HepG2 (cell line): ENCODE measurements around the gene LHPP. TPM values are rescaled to one million over a fixed set of nuclear protein-coding genes. Genes with fewer than 3 reads are reported as not detected.

ENCODE experiments used
- ATAC-seq: fragments of 200-7000 bp; cut with Tn5 transposase; 3 replicates; pipeline ENCODE4 v1.9.1; 2020; ENCODE audit warnings: mild to moderate bottlenecking, moderate library complexity
- BruUV-seq: library from RNA; stranded (reverse); fragments of 400-500 nt; replicated peaks from 2 replicates; lab custom pipeline; 2021; lab: Mats Ljungman, UMichigan
- CTCF ChIA-PET: fragments of 300-600 bp; formaldehyde crosslinking; extraction: SDS; loops from one replicate; lab custom pipeline; 2021; ENCODE audit warnings: low total read pairs, inconsistent platforms, low intra/inter-chr PET ratio; lab: Yijun Ruan, JAX
- POLR2A ChIA-PET: fragments of 350-600 bp; sonication (Branson Sonifier 250); formaldehyde crosslinking; loops from one replicate; lab custom pipeline; 2020; ENCODE audit warnings: antibody characterized with exemption, inconsistent platforms; lab: Yijun Ruan, JAX
- DNase-seq: peaks from one replicate; pipeline ENCODE4 v3.0.0-alpha.2; 2015; ENCODE audit warnings: low spot score
- FAIRE-seq: peaks from 3 replicates; lab custom pipeline; 2011; peaks lifted over from hg19 to GRCh38; lab: Jason Lieb, UNC
- H2AFZ ChIP-seq: one replicate; pipeline ENCODE4 v1.6.1; 2011; ENCODE audit warnings: low read length, inconsistent platforms
- H3K27ac ChIP-seq: fragments of 300-600 bp; 3 replicates; pipeline ENCODE4 v1.8.0; 2011; ENCODE audit warnings: mixed run types, mild to moderate bottlenecking, mixed read lengths, low read length, inconsistent platforms; ENCODE audit not compliant: insufficient read depth; ENCODE audit errors: extremely low read length
- H3K27me3 ChIP-seq, 2 experiments: fragments of 200-600 bp in 1 of 2; 2 replicates in 1 of 2; 3 replicates in 1 of 2; pipeline versions ENCODE4 v1.6.0 to v1.8.0; 2011; ENCODE audit warnings: low read length in 2 of 2, mild to moderate bottlenecking in 2 of 2, moderate library complexity in 2 of 2, inconsistent platforms in 1 of 2; ENCODE audit not compliant: insufficient read depth in 2 of 2, control insufficient read depth in 1 of 2
- H3K36me3 ChIP-seq, 2 experiments: fragments of 200-600 bp in 1 of 2; replicated peaks in 1 of 2; 2 replicates in 1 of 2; 3 replicates in 1 of 2; pipeline versions ENCODE4 v1.5.1 to v1.8.0; 2011; ENCODE audit warnings: low read length in 2 of 2, inconsistent platforms in 1 of 2; ENCODE audit not compliant: insufficient read depth in 2 of 2, control insufficient read depth in 1 of 2
- H3K4me1 ChIP-seq: 2 replicates; pipeline ENCODE4 v1.5.1; 2012; ENCODE audit warnings: low read length, inconsistent platforms; ENCODE audit not compliant: insufficient read depth
- H3K4me2 ChIP-seq: 2 replicates; pipeline ENCODE4 v1.6.0; 2011; ENCODE audit warnings: low read depth, low read length, inconsistent platforms
- H3K4me3 ChIP-seq, 3 experiments: fragments of 200-600 bp in 1 of 3; sonication (generic), shearing (Covaris generic) in 1 of 3; replicated peaks in 1 of 3; 2 replicates each; pipeline ENCODE4 v1.5.1; 2011 to 2016; ENCODE audit warnings: low read length in 3 of 3, inconsistent platforms in 2 of 3, low read depth in 2 of 3, mild to moderate bottlenecking in 2 of 3, control low read depth in 1 of 3, mixed read lengths in 1 of 3; ENCODE audit not compliant: insufficient read depth in 1 of 3
- H3K79me2 ChIP-seq: one replicate; pipeline ENCODE4 v1.6.1; 2011; ENCODE audit warnings: low read length, inconsistent platforms; ENCODE audit not compliant: insufficient read depth
- H3K9ac ChIP-seq: 2 replicates; pipeline ENCODE4 v1.6.0; 2011; ENCODE audit warnings: mild to moderate bottlenecking, low read depth, low read length, inconsistent platforms; ENCODE audit not compliant: insufficient read depth
- H3K9me3 ChIP-seq: 2 replicates; pipeline ENCODE4 v1.5.1; 2012; ENCODE audit warnings: mild to moderate bottlenecking, low read length
- H4K20me1 ChIP-seq: 2 replicates; pipeline ENCODE4 v1.6.0; 2011; ENCODE audit warnings: inconsistent platforms, mild to moderate bottlenecking, low read length, moderate library complexity; ENCODE audit not compliant: insufficient read depth
- CEBPB ChIP-seq: IDR thresholded peaks from 2 replicates; pipeline ENCODE4 v1.6.1; 2011; ENCODE audit warnings: low read depth, low read length, improper control_type of control experiment, borderline replicate concordance
- MTF1 ChIP-seq: sonication (generic); formaldehyde crosslinking; IDR thresholded peaks from 2 replicates; pipeline ENCODE4 v1.5.0; 2020; ENCODE audit warnings: missing genetic modification reagents
- PAF1 ChIP-seq: IDR thresholded peaks from 2 replicates; pipeline ENCODE4 v1.6.1; 2016; ENCODE audit warnings: missing genetic modification reagents, missing compliant biosample characterization
- RBAK ChIP-seq: sonication (generic); formaldehyde crosslinking; IDR thresholded peaks from 2 replicates; pipeline ENCODE4 v1.5.1; 2020; ENCODE audit warnings: mild to moderate bottlenecking, missing genetic modification reagents
- ZFX ChIP-seq: sonication (generic); formaldehyde crosslinking; IDR thresholded peaks from 2 replicates; pipeline ENCODE4 v1.4.0; 2020; ENCODE audit warnings: mild to moderate bottlenecking, low read depth, missing genetic modification reagents, moderate library complexity
- ZNF260 ChIP-seq: sonication (generic); formaldehyde crosslinking; IDR thresholded peaks from 2 replicates; pipeline ENCODE4 v1.4.0; 2020; ENCODE audit warnings: missing genetic modification reagents, low read depth, mild to moderate bottlenecking, borderline replicate concordance
- WGBS: methylation state at CpG from one replicate; pipeline ENCODE4 v1.1.6; 2017; ENCODE audit warnings: low lambda C conversion rate; 5-methylcytosine and 5-hydroxymethylcytosine counted together
- in situ Hi-C: cut with HindIII; loops from 2 replicates; pipeline ENCODE4 v1.10.0; 2017; ENCODE audit warnings: low pct_unique_long_range_greater_than_20kb; ENCODE audit not compliant: extremely low pct_ligation_motif_present
- intact Hi-C: fragments of 100-400 bp; cut with micrococcal nuclease; formaldehyde crosslinking; loops from one replicate; pipeline ENCODE4 v1.10.0; 2022; ENCODE audit not compliant: unreplicated experiment
- polyA plus RNA-seq, 8 experiments: library from polyadenylated mRNA; depleted of rRNA in 3 of 8; stranded (reverse) in 7 of 8; unstranded in 1 of 8; fragments of >200 nt; fragmentation: Illumina TruSeq in 4 of 8; extraction: Trizol in 4 of 8; gene quantifications; 2 replicates each; pipeline versions ENCODE4 v1.2.1 to v1.2.3, GENCODE V29; 2011 to 2016; ENCODE audit warnings: low read depth in 4 of 8, missing spikeins in 1 of 8, mixed read lengths in 1 of 8; ENCODE audit not compliant: insufficient read depth in 1 of 8
- total RNA-seq, 5 experiments: library from RNA; depleted of rRNA; stranded (reverse); fragments of >200 nt; fragmentation: Illumina TruSeq; extraction: Trizol; gene quantifications; 2 replicates each; pipeline ENCODE4 v1.2.3, GENCODE V29; 2016; ENCODE audit warnings: low read depth in 1 of 5
- TF ChIP-seq, protein P1 (sequence below): sonication (generic); formaldehyde crosslinking; IDR thresholded peaks from 2 replicates; pipeline ENCODE4 v1.5.0; 2020; ENCODE audit warnings: mild to moderate bottlenecking, missing genetic modification reagents

Gene LHPP
- total and polyA plus RNA-seq, 2 of the 13 experiments (the other 11 are each of a cell fraction or from before 2014, with no cell fraction given), result 5.2 to 13.1 TPM

DNA sequence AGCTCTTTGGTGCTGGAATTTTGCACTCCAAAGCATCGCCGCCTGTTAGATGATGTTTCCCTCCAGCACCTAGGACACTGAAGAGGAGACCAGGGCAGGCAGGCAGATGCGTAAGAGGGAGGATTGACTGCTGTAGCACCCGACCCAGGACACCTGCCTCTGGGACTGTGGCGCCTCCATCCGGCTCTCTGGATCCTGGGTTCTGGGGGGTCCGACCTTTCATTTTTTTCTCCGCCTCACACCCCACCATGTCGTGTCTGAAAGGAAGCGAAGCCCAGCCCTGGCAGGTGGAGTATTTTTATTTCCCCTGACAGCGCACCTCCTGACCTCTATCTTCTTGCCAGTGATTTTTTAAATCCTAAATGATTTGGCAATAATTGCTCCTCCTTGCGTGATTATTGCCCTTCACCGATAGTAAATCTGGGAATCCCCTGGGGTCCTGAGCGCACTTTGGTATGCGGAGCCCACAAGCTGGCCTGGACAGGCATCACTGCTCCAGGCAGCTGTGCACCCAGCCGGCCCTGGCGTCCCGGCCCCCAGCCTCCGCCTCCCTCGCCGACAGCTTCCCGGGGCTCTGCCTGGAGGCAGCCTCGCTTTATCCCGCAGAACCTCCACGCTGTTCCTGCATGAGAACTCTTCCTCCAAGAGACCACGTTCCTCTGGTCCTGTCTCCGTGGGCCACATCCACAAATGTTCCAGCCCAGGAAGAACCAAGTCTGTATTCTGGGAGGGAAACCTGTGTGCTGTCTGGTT lies 48.4 kb downstream of the LHPP start:
- in situ Hi-C loops, result no loop called here
- H3K79me2 ChIP-seq, result no peaks in the 10 kb centered on the region
- no peak for DNase-seq
- no TSS peak for BruUV-seq
- H3K4me2 ChIP-seq, result no peak overlapping the region
- intact Hi-C loops, result no loop called here
- H3K27ac ChIP-seq, result no peak overlapping the region
- peaks cover 8% of the 10 kb centered on the region for H3K4me1 ChIP-seq
- no peak overlapping the region for H2AFZ ChIP-seq
- 92% methylated on average over 26 of the region's 27 CpGs for WGBS
- ChIA-PET POLR2A (no interaction called here), CTCF (no interaction called here)
- no peaks in the 10 kb centered on the region for H3K27me3 ChIP-seq
- H3K9ac ChIP-seq, result no peak overlapping the region
- FAIRE-seq, result no peak
- no peak overlapping the region for H3K4me3 ChIP-seq
- TF ChIP-seq PAF1 (no peak), CEBPB (no peak), ZNF260 (CRISPR knock-in tag) (no peak), MTF1 (CRISPR knock-in tag) (no peak), ZFX (CRISPR knock-in tag) (no peak), RBAK (CRISPR knock-in tag) (no peak)
- TF ChIP-seq, protein P1, sequence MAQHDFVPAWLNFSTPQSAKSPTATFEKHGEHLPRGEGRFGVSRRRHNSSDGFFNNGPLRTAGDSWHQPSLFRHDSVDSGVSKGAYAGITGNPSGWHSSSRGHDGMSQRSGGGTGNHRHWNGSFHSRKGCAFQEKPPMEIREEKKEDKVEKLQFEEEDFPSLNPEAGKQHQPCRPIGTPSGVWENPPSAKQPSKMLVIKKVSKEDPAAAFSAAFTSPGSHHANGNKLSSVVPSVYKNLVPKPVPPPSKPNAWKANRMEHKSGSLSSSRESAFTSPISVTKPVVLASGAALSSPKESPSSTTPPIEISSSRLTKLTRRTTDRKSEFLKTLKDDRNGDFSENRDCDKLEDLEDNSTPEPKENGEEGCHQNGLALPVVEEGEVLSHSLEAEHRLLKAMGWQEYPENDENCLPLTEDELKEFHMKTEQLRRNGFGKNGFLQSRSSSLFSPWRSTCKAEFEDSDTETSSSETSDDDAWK (CRISPR knock-in tag), result no peak
- no peaks in the 10 kb centered on the region for H4K20me1 ChIP-seq
- no peaks in the 10 kb centered on the region for H3K36me3 ChIP-seq
- H3K9me3 ChIP-seq, result no peaks in the 10 kb centered on the region
- ATAC-seq, result no peak
